BJ (cell line): ENCODE data around the gene TP53AIP1. TPM values are rescaled to one million over a fixed set of nuclear protein-coding genes. Genes with fewer than 3 reads are reported as not detected.

ENCODE experiments used
- CTCF ChIA-PET: fragments of 350-600 bp; formaldehyde crosslinking; extraction: SDS; loops from one replicate; lab custom pipeline; 2021; ENCODE audit warnings: antibody characterized with exemption, inconsistent platforms; lab: Yijun Ruan, JAX
- POLR2A ChIA-PET: fragments of 300-600 bp; sonication (Branson Sonifier 250); formaldehyde crosslinking; extraction: SDS; loops from one replicate; lab custom pipeline; 2021; ENCODE audit warnings: antibody characterized with exemption; lab: Charles Lee
- DNase-seq: peaks from one replicate; pipeline ENCODE4 v3.0.0-alpha.2; 2011; ENCODE audit warnings: low read depth
- H3K27me3 ChIP-seq: 2 replicates; pipeline ENCODE4 v1.6.0; 2011; ENCODE audit warnings: low read length; ENCODE audit not compliant: control insufficient read depth, insufficient read depth
- H3K36me3 ChIP-seq: 2 replicates; pipeline ENCODE4 v1.5.1; 2011; ENCODE audit warnings: low read length; ENCODE audit not compliant: control insufficient read depth, insufficient read depth
- H3K4me3 ChIP-seq: 2 replicates; pipeline ENCODE4 v1.5.1; 2011; ENCODE audit warnings: low read depth, mild to moderate bottlenecking, control low read depth, low read length
- polyA plus RNA-seq: library from polyadenylated mRNA; depleted of rRNA; stranded (reverse); fragments of >200 nt; gene quantifications from 2 replicates; pipeline ENCODE4 v1.2.3, GENCODE V29; 2011
- TF ChIP-seq, protein P1 (sequence below): IDR thresholded peaks from 2 replicates; pipeline ENCODE4 v1.5.1; 2011; ENCODE audit warnings: low read depth, mild to moderate bottlenecking, control low read depth, inconsistent platforms, low read length, moderate library complexity; ENCODE audit not compliant: insufficient read depth

Gene TP53AIP1
- polyA plus RNA-seq, 1 experiment, result not detected

DNA sequence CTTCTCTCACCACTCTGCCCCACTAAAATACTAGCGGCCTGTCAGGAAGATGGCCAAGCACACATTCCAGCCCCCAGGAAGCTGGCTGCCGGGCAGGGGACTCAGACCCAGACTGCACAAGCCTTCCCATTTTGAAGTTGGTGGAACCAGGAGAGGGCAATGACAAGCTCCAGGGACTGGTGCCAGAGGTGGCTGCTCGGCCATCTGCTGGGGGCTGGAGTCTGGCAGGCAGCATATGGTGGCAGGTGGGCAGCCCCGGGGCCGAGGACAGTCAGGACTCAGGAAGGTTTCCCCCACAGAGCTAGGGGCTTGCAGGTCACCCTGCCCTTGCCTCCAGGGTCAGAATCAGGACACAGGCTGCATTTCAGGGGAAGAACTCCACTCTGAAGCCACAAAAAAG lies 28.9 kb downstream of the TP53AIP1 start:
- peaks cover 4% of the 10 kb centered on the region for H3K27me3 ChIP-seq
- H3K36me3 ChIP-seq, result no peaks in the 10 kb centered on the region
- TF ChIP-seq, protein P1, sequence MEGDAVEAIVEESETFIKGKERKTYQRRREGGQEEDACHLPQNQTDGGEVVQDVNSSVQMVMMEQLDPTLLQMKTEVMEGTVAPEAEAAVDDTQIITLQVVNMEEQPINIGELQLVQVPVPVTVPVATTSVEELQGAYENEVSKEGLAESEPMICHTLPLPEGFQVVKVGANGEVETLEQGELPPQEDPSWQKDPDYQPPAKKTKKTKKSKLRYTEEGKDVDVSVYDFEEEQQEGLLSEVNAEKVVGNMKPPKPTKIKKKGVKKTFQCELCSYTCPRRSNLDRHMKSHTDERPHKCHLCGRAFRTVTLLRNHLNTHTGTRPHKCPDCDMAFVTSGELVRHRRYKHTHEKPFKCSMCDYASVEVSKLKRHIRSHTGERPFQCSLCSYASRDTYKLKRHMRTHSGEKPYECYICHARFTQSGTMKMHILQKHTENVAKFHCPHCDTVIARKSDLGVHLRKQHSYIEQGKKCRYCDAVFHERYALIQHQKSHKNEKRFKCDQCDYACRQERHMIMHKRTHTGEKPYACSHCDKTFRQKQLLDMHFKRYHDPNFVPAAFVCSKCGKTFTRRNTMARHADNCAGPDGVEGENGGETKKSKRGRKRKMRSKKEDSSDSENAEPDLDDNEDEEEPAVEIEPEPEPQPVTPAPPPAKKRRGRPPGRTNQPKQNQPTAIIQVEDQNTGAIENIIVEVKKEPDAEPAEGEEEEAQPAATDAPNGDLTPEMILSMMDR, result no peak
- ChIA-PET POLR2A (no interaction called here), CTCF (interaction anchor here (3.9 kb wide), 1 partner anchor 29 kb away, joined by 14 read pairs; no protein-coding TSS in a partner anchor)
- DNase-seq, result no peak
- no peak overlapping the region for H3K4me3 ChIP-seq

DNA sequence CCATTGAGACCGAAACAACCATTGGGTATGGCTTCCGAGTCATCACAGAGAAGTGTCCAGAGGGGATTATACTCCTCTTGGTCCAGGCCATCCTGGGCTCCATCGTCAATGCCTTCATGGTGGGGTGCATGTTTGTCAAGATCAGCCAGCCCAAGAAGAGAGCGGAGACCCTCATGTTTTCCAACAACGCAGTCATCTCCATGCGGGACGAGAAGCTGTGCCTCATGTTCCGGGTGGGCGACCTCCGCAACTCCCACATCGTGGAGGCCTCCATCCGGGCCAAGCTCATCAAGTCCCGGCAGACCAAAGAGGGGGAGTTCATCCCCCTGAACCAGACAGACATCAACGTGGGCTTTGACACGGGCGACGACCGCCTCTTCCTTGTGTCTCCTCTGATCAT lies 31.0 kb downstream of the TP53AIP1 start:
- ChIA-PET CTCF (interaction anchor here (0.9 to 3.9 kb wide), 2 partner anchors 9 to 27 kb away, joined by 3 to 14 read pairs; no protein-coding TSS in a partner anchor), POLR2A (no interaction called here)
- TF ChIP-seq, protein P1, result no peak
- Histone ChIP-seq H3K4me3 (no peak overlapping the region), H3K27me3 (peaks cover 3% of the 10 kb centered on the region), H3K36me3 (no peaks in the 10 kb centered on the region)
- no peak for DNase-seq

DNA sequence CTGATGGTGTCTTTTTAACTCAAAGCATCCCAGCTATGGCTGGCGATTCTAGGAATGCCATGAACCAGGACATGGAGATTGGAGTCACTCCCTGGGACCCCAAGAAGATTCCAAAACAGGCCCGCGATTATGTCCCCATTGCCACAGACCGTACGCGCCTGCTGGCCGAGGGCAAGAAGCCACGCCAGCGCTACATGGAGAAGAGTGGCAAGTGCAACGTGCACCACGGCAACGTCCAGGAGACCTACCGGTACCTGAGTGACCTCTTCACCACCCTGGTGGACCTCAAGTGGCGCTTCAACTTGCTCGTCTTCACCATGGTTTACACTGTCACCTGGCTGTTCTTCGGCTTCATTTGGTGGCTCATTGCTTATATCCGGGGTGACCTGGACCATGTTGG lies 31.4 kb downstream of the TP53AIP1 start:
- Histone ChIP-seq H3K4me3 (no peak overlapping the region), H3K36me3 (no peaks in the 10 kb centered on the region), H3K27me3 (peaks cover 3% of the 10 kb centered on the region)
- DNase-seq, result no peak
- CTCF ChIA-PET, result interaction anchor here (0.9 to 6.5 kb wide), 2 partner anchors 9 to 26 kb away, joined by 3 to 48 read pairs; no protein-coding TSS in a partner anchor
- TF ChIP-seq, protein P1, result no peak
- POLR2A ChIA-PET, result no interaction called here

DNA sequence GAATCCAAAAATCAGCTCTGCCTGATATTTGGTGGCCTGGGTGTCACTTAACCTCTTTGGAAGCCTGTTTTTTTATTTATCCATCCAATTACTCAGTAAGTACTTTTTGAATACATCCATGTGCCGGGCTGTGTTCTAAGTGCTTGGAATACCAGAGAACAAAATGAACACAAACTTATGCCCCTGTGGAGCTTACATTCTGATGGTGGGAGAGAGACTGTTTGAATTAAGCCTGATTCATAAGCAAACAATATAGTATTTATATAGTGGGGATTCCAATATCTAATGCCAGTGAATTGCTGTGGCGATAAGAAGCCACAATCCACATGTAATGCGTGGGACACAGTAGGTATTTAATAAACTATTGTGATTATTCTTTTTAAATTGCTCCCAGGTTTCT lies 32.1 kb downstream of the TP53AIP1 start:
- DNase-seq, result no peak
- CTCF ChIA-PET, result interaction anchor here (6.5 kb wide), 1 partner anchor 25 kb away, joined by 48 read pairs; no protein-coding TSS in a partner anchor
- POLR2A ChIA-PET, result no interaction called here
- H3K4me3 ChIP-seq, result no peak overlapping the region
- no peaks in the 10 kb centered on the region for H3K36me3 ChIP-seq
- H3K27me3 ChIP-seq, result peaks cover 3% of the 10 kb centered on the region
- TF ChIP-seq, protein P1, result no peak

DNA sequence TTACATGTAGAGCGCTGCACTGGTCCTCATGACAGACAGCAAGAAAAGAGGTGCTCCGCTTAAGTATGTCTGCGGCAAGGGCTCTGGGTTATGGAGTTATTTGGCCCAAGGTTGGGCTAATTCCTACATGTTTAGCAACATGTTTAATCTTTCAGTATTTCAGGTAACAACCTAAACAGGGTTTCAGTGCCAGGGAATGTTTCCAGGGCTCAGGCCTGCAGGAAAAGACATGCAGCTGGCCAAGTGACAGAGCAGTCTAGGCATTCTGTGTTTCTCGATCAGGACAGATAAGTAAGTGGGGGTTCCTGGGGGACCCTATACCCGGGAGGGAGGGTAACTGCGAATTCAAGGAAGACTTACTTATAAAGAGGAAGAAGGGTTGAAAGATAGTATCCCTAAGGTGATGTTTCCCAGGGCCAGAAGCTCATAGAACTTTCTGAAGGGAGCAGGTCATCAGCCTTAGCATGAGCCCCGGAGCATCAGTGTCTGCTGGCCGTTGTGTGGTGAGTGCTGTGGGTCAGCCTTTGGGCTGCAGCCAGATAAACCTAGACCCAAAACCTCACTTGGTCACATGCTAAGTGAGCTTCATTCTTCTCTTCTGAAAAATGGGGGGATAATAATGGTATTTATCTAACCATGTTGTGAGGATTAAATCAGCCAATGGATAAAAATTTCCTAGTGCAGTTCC lies 33.1 kb downstream of the TP53AIP1 start:
- POLR2A ChIA-PET, result no interaction called here
- TF ChIP-seq, protein P1, result no peak
- Histone ChIP-seq H3K4me3 (no peak overlapping the region), H3K27me3 (peaks cover 3% of the 10 kb centered on the region), H3K36me3 (no peaks in the 10 kb centered on the region)
- no peak for DNase-seq
- CTCF ChIA-PET, result interaction anchor here (0.8 to 6.5 kb wide), 3 partner anchors 24 to 35 kb away, joined by 3 to 48 read pairs (median 3); no protein-coding TSS in a partner anchor
